ENCODE measurements around the gene PLCXD3.

DNA sequence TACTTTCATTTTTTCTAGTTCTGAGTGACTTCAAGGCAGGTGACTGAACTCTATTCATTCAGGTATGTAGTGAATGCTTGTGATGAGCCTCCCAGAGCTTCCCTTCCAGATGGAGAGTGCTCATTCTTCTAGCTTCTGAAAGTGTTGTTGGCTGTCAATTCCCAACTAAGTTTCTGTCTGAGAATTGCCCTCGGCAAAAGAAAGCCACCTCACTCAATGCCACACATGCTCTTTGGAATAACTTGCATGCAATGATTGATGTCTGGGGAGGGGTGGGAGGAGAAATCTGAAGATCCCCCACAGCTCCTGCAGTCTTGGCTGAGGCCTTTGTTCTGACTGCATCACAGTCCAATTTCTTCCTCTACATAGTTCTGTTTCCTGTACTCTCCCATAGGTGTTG is 173.9 kb downstream of the PLCXD3 start:
- TF ChIP-seq, protein P1, sequence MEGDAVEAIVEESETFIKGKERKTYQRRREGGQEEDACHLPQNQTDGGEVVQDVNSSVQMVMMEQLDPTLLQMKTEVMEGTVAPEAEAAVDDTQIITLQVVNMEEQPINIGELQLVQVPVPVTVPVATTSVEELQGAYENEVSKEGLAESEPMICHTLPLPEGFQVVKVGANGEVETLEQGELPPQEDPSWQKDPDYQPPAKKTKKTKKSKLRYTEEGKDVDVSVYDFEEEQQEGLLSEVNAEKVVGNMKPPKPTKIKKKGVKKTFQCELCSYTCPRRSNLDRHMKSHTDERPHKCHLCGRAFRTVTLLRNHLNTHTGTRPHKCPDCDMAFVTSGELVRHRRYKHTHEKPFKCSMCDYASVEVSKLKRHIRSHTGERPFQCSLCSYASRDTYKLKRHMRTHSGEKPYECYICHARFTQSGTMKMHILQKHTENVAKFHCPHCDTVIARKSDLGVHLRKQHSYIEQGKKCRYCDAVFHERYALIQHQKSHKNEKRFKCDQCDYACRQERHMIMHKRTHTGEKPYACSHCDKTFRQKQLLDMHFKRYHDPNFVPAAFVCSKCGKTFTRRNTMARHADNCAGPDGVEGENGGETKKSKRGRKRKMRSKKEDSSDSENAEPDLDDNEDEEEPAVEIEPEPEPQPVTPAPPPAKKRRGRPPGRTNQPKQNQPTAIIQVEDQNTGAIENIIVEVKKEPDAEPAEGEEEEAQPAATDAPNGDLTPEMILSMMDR (conservative IDR thresholded peaks at IDR 0.05; ENCODE audit: low read depth, low read length): no peak
- TF ChIP-seq EZH2 (IDR thresholded peaks at IDR 0.05; ENCODE audit: low read length, unreplicated experiment): no peak
